GM12892 (cell line): Measurements from ENCODE around the gene CLK1.

Source experiments
- POLR2A ChIP-seq: IDR thresholded peaks from 2 replicates; pipeline ENCODE4 v1.6.1; 2011; ENCODE audit warnings: low read depth, low read length, control low read depth
- POLR2AphosphoS5 ChIP-seq: IDR thresholded peaks from 2 replicates; pipeline ENCODE4 v1.6.1; 2011; ENCODE audit warnings: low read depth, low read length, control low read depth
- TAF1 ChIP-seq: IDR thresholded peaks from 2 replicates; pipeline ENCODE4 v1.6.1; 2011; ENCODE audit warnings: low read depth, mild to moderate bottlenecking, control low read depth, low read length, borderline replicate concordance

GRCh38 chr2:200814276-200814815 is 50.1 kb downstream of the CLK1 start:
- TF ChIP-seq POLR2A = no peak; the same call in 1 of the 2 replicates
- TF ChIP-seq POLR2AphosphoS5 = no peak
- no peak for TF ChIP-seq TAF1
